ENCODE data around the gene LINC01488. TPM values are rescaled to one million over a fixed set of nuclear protein-coding genes. Genes with fewer than 3 reads are reported as not detected.

LINC01488 gene
- not detected for total RNA-seq

DNA sequence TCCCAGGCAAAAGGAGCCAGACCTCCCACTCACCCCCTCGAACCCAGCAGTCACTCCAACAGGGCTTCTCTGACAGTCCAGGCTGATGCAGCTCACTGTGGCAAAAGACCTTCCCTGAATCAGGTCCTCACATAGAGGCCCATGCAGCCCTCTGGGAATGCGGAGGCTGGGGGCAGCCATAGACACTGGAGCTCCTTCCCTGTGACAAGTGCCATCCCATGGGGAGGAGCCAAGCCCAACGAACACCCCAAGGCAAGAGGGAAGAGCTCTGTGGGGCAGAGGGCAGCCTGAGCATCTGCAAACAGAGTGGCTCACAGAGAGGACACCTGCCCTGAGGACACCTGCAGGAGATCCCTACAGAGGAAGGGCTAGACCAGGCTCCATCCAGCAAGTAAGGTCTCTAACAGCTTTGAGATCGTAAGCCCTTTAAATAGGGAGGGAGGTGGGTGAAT, at the start of gene LINC01488:
Gene LINC01488, plus strand, starts transcription at position 271 of the 452 bp plus-strand sequence.
- Mint-ChIP-seq H3K27ac (no peak within 1 kb of the TSS), H3K9me3 (no peaks in the 10 kb centered on the region), H3K27me3 (no peaks in the 10 kb centered on the region), H3K4me1 (no peaks in the 10 kb centered on the region), H3K4me3 (no peak within 1 kb of the TSS), H3K36me3 (no peaks in the 10 kb centered on the region)
- DNase-seq, result no peak

DNA sequence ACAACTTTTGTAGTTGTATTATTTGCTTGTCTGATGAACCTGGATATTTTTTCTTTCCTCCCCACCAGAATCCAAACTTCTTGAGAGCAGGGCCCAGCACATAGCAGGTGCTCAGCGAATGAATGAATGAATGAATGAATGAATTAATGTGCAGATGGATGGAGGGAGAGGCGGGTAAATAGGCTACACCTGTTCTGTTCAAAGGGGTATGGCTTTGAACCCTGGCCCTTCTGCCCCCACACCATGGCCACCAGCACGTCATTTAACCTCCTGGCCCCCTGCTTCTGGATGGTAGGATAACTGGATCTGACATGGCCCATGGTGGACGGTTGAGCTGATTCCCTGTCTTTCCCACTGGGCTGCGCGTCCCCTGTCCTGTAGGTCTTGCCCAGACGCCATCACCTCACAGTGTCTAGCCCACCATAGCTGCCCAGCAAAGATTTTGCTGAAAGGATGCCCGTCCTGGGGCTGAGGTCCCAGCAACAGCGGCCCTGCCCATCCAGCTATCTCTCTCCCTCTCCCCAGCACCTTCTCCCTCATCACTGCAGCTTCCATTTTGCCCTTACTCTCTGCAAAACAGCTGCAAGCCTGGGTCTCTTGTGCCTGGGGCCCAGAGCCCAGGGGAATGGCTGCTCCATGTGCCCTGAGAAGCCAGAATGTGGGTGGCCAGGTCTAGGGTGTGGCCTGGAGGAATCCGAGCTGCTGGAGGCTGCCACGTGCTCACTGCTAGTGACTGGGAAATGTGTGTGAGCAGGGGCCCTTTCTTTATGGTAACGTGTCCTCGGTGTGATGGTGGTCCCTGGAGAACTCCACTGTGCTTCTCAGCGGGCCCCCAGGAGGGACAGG, 49.3 kb upstream of the LINC01488 start:
- H3K36me3 Mint-ChIP-seq, result no peaks in the 10 kb centered on the region
- no peak overlapping the region for H3K27ac Mint-ChIP-seq
- no peaks in the 10 kb centered on the region for H3K9me3 Mint-ChIP-seq
- no peak overlapping the region for H3K4me3 Mint-ChIP-seq
- no peak for DNase-seq
- peaks cover 30% of the 10 kb centered on the region for H3K27me3 Mint-ChIP-seq
- H3K4me1 Mint-ChIP-seq, result no peaks in the 10 kb centered on the region

GRCh38 chr11:69433741-69434140, 47.7 kb upstream of the LINC01488 start:
- Mint-ChIP-seq H3K9me3 (no peaks in the 10 kb centered on the region), H3K27ac (no peak overlapping the region), H3K27me3 (peaks cover 25% of the 10 kb centered on the region), H3K36me3 (no peaks in the 10 kb centered on the region), H3K4me1 (no peaks in the 10 kb centered on the region), H3K4me3 (no peak overlapping the region)
- DNase-seq, result no peak

DNA sequence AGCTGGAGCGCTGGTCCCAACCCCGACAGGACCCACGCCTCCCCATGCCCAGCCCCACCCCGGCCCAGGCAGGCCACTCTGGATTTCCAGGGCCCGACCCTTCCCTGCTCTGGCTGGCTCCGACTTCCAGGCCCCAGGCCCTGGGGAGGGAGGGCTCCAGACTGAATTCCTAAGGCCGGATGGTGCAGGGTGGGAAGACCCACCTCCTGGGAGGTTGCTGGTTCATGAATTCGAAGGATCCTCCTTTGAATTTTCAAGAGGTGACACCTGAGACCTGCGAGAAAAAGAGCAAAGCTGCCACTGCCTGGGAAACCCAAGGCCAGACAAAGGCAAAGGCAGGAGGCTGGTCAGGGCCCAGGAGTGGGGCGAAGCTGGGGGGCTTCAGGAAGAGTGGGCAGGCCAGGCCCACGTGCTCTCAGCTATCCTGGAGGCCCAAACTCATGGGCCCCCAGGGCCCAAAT, 47.0 kb upstream of the LINC01488 start:
- no peak overlapping the region for H3K4me3 Mint-ChIP-seq
- H3K9me3 Mint-ChIP-seq, result no peaks in the 10 kb centered on the region
- H3K4me1 Mint-ChIP-seq, result no peaks in the 10 kb centered on the region
- H3K36me3 Mint-ChIP-seq, result no peaks in the 10 kb centered on the region
- DNase-seq, result no peak
- H3K27ac Mint-ChIP-seq, result no peak overlapping the region
- peaks cover 24% of the 10 kb centered on the region for H3K27me3 Mint-ChIP-seq

DNA sequence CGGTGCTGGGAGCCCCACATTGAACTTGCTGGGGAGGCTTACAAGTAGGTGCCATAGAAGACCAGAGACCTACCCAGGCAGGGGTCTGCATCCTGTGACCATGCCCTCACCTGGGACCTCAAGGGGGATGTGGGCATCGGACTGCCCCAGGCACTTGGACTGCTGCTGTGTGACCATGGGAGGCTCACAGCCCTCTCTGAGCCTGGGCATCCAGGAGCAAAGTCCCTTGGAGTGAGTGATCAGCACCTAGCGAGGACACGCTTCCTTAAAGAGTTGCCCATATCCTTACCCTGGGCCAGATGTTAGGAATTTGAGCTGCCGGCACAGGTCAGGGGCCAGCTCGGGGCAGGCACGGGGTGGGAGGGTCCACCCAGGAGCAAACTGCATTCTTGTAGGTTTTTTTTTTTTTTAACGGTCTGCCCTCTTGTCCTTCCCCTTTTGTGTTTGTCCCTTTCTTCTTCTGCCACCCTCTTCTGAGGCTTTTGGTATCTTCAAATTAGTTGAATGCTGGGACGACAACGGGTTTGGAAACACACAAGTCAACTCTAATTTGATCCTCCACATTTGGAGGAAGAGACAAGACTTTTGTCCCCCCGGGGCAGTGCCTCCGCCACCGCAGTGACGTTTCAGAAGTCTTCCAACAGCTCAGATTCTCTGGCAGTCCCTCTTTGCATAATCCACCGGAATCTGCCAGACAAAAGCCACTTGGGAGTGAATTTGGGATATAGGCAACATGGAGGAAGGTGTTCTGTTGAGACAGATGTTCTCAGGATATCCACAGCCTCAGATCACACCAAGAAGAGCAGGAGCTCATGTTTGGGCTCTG, 46.1 kb upstream of the LINC01488 start:
- no peak for DNase-seq
- Mint-ChIP-seq H3K27ac (no peak overlapping the region), H3K9me3 (no peaks in the 10 kb centered on the region), H3K4me3 (no peak overlapping the region), H3K27me3 (peaks cover 21% of the 10 kb centered on the region), H3K36me3 (no peaks in the 10 kb centered on the region), H3K4me1 (no peaks in the 10 kb centered on the region)

GRCh38 chr11:69436041-69436982, 45.2 kb upstream of the LINC01488 start:
- no peak for DNase-seq
- Mint-ChIP-seq H3K4me1 (no peaks in the 10 kb centered on the region), H3K36me3 (no peaks in the 10 kb centered on the region), H3K27me3 (peaks cover 16% of the 10 kb centered on the region), H3K9me3 (no peaks in the 10 kb centered on the region), H3K27ac (no peak overlapping the region), H3K4me3 (no peak overlapping the region)

DNA sequence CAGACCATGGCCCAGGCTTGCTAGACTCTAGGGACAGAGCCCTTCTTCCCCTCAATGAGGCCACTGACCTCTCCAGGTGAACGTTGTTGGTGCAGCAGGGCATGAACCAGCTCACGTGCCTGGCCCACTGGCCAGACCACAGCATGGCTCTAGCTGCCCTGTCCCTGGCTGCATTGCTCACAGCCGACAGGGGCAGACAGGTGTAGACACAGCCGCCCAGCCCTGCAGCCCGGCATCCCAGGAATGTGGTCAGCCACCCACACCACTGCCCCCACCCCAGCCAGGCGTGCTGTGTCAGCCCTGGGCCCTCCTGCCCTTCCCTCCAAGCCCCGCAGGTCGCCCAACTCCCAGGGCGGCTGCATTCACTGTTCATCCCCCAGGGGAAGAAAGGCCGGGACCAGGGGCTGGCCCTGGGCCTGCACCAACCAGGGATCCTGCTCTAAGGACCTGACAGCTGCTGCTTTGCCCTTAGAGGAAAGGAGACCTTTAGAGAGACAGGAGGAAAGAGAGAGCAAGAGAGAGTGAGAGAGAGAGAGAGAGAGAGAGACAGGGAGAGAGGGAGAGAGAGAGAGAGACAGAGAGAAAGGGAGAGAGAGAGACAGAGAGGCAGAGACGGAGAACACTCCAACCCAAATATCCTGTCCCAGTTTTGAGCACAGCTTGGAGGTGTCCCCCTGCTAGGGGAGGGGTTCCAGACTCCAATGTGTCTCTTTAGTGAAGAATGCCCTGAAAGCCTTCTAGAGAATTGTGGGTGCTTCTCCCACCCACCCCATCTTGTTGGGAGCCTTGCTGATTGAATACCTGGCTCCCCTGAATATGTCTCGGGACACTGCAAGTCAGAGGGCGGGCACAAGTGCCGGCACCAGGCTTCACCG, 44.2 kb upstream of the LINC01488 start:
- H3K9me3 Mint-ChIP-seq, result no peaks in the 10 kb centered on the region
- no peak overlapping the region for H3K27ac Mint-ChIP-seq
- no peak overlapping the region for H3K4me3 Mint-ChIP-seq
- no peaks in the 10 kb centered on the region for H3K4me1 Mint-ChIP-seq
- DNase-seq, result no peak
- H3K27me3 Mint-ChIP-seq, result peaks cover 16% of the 10 kb centered on the region
- no peaks in the 10 kb centered on the region for H3K36me3 Mint-ChIP-seq

- no peaks in the 10 kb centered on the region for H3K36me3 Mint-ChIP-seq
- no peaks in the 10 kb centered on the region for H3K9me3 Mint-ChIP-seq
- peaks cover 17% of the 10 kb centered on the region for H3K27me3 Mint-ChIP-seq
- DNase-seq, result no peak
- H3K27ac Mint-ChIP-seq, result no peak overlapping the region
- H3K4me3 Mint-ChIP-seq, result no peak overlapping the region
- peaks cover 3% of the 10 kb centered on the region for H3K4me1 Mint-ChIP-seq
These were observed 43.6 kb upstream of the LINC01488 start for GRCh38 chr11:69437876-69438205.

DNA sequence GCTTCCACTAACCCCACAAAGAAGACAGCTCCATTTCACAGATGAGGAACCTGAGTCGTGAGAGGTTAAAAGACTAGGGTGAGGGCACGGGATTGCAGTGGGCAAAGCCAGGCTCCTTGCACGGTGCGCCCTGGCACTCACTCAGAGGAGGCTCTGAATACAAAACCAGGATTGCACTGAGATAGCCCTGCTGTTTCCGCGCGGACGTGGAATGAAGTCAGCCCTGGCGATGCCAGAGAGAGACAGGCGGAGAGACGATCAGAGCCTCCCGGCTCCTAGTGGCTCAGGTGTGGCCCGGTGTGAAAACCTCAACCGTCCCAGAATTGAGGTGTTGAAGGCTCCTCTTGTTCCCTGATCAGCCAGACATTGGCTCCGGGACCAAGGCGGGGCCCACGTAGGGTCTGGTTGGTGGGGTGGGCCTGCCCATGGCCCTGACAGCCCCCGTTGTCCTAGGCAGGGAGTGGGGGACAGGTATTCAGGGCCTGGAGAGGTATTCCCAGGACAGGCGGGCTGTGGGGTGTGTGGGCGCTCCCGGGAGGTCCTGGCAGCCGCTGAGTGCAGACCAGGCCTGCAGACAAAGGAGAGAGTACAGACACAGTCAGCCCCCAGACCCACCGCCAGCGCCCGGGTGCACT, 43.1 kb upstream of the LINC01488 start:
- DNase-seq, result no peak
- Mint-ChIP-seq H3K36me3 (no peaks in the 10 kb centered on the region), H3K4me1 (peaks cover 4% of the 10 kb centered on the region), H3K27me3 (peaks cover 13% of the 10 kb centered on the region), H3K9me3 (no peaks in the 10 kb centered on the region), H3K27ac (no peak overlapping the region), H3K4me3 (no peak overlapping the region)

GRCh38 chr11:69439127-69439526, 42.3 kb upstream of the LINC01488 start:
- Mint-ChIP-seq H3K27ac (no peak overlapping the region), H3K9me3 (no peaks in the 10 kb centered on the region), H3K4me1 (peaks cover 10% of the 10 kb centered on the region), H3K4me3 (no peak overlapping the region), H3K36me3 (no peaks in the 10 kb centered on the region), H3K27me3 (peaks cover 13% of the 10 kb centered on the region)
- no peak for DNase-seq

DNA sequence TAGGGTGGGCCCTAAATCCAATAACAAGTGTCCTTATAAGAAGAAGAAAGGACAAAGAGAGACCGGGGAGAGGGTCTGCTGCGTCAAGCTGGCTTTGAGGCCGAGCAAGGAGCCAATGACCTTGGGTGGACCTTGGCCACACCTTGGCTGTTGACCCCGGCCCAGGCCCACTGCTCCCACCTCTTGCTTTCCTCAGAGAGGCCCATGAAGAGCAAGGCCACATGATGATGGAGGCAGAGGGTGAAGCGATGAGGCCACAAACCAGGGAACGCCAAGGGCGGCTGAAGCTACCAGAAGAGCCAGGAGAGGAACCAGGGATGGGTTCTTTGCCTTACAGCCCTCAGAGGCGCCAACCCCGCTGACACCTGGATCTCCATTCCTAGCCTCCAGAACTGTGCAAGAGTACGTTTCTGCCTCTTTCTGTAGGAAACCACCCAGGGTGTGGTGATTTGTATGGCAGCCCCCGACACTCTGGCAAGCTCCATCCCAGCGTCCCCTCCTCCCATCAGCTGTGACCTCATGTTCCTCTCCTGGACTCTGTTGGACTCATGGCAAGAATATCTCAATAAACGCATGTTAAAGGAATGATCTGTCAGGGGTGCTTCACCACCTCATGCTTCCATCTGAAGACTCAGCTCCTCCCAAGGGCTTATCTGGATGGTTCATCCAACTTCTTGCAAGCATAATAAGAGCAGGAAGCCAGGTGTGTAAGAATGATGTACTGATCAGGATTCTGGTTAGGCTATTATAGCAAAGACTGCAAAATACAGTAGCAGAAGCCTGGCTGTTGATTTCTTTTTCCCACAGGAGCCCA, 41.6 kb upstream of the LINC01488 start:
- Mint-ChIP-seq H3K36me3 (no peaks in the 10 kb centered on the region), H3K4me3 (no peak overlapping the region), H3K27me3 (peaks cover 18% of the 10 kb centered on the region), H3K4me1 (peaks cover 14% of the 10 kb centered on the region), H3K9me3 (no peaks in the 10 kb centered on the region), H3K27ac (no peak overlapping the region)
- no peak for DNase-seq

GRCh38 chr11:69440876-69441275, 40.6 kb upstream of the LINC01488 start:
- Mint-ChIP-seq H3K36me3 (no peaks in the 10 kb centered on the region), H3K9me3 (no peaks in the 10 kb centered on the region), H3K4me1 (peaks cover 14% of the 10 kb centered on the region), H3K4me3 (no peak overlapping the region), H3K27ac (no peak overlapping the region), H3K27me3 (peaks cover 21% of the 10 kb centered on the region)
- DNase-seq, result no peak

Measured in activated naive CD8-positive, alpha-beta T cell treated with anti-CD3 and anti-CD28 coated beads for 36 hours (primary cell).